Fibroblast of lung (primary cell): Measurements from ENCODE around the gene INMT.

Source experiments
- EZH2 ChIP-seq: IDR thresholded peaks from 2 replicates; pipeline ENCODE4 v1.5.1; 2012; ENCODE audit warnings: low read length, control low read depth, mild to moderate bottlenecking; ENCODE audit errors: missing control alignments
- TF ChIP-seq, protein P1 (sequence below), 2 donors: IDR thresholded peaks in 1 of 2; conservative IDR thresholded peaks in 1 of 2; 1 replicate in 1 of 2; 2 replicates in 1 of 2; pipeline ENCODE4 v1.5.1; 2011 to 2012; ENCODE audit warnings: low read length in 2 of 2, control low read depth in 1 of 2, inconsistent platforms in 1 of 2, low read depth in 1 of 2, mild to moderate bottlenecking in 1 of 2

DNA sequence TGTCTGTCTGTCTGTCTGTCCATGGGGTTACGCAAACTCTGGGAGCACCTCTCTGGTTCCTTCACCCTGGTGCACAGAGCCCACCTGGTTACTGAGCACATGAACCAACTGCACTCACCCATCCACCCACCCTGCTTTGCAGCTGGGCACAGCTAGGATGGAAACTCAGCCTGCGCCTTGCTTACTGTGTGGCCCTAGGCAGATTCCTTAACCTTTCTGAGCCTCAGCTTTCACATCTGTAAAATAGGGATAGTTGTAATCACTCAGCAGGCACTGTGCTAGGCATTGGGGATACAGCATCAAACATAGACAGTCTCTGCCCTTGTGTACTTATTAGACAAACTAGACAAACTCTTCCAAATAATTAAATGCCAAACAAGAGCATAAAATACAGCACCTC is 21.8 kb upstream of the INMT start:
- TF ChIP-seq, protein P1, sequence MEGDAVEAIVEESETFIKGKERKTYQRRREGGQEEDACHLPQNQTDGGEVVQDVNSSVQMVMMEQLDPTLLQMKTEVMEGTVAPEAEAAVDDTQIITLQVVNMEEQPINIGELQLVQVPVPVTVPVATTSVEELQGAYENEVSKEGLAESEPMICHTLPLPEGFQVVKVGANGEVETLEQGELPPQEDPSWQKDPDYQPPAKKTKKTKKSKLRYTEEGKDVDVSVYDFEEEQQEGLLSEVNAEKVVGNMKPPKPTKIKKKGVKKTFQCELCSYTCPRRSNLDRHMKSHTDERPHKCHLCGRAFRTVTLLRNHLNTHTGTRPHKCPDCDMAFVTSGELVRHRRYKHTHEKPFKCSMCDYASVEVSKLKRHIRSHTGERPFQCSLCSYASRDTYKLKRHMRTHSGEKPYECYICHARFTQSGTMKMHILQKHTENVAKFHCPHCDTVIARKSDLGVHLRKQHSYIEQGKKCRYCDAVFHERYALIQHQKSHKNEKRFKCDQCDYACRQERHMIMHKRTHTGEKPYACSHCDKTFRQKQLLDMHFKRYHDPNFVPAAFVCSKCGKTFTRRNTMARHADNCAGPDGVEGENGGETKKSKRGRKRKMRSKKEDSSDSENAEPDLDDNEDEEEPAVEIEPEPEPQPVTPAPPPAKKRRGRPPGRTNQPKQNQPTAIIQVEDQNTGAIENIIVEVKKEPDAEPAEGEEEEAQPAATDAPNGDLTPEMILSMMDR (conservative IDR thresholded peaks at IDR 0.05 in 1 of 2, IDR thresholded peaks at IDR 0.05 in 1 of 2; ENCODE audit: low read depth in 1 of 2, low read length in 2 of 2): no peak
- no peak for TF ChIP-seq EZH2
